Breast epithelium (tissue), 4 donors: ENCODE results near the gene FARP2. TPM values are rescaled to one million over a fixed set of nuclear protein-coding genes. Genes with fewer than 3 reads are reported as not detected.

Experiments
- DNase-seq, 2 donors: peaks; one replicate each; pipeline ENCODE4 v3.0.0-alpha.2; 2019; ENCODE audit warnings: low spot score in 2 of 2
- H3K27ac ChIP-seq, 2 donors: fragments of 200-600 bp; sonication (generic) in 1 of 2; one replicate each; pipeline ENCODE4 v1.5.1; 2016 to 2019; ENCODE audit warnings: mild to moderate bottlenecking in 1 of 2
- H3K27me3 ChIP-seq, 2 donors: fragments of 200-600 bp; sonication (generic) in 1 of 2; one replicate each; pipeline versions ENCODE4 v1.5.1 to v1.6.0; 2017 to 2019; ENCODE audit warnings: control low read depth in 1 of 2, mild to moderate bottlenecking in 1 of 2
- H3K36me3 ChIP-seq: fragments of 200-600 bp; one replicate; pipeline ENCODE4 v1.5.1; 2019
- H3K4me1 ChIP-seq, 2 donors: fragments of 200-600 bp; sonication (generic); one replicate each; pipeline ENCODE4 v1.5.1; 2016 to 2019; ENCODE audit warnings: control low read depth in 1 of 2
- H3K4me3 ChIP-seq, 3 donors: fragments of 200-600 bp; sonication (generic); 1 replicate in 2 of 3; 2 replicates in 1 of 3; pipeline ENCODE4 v1.5.1; 2016 to 2019; ENCODE audit warnings: mild to moderate bottlenecking in 3 of 3, moderate library complexity in 2 of 3
- H3K9me3 ChIP-seq, 2 donors: fragments of 200-600 bp; sonication (generic) in 1 of 2; one replicate each; pipeline ENCODE4 v1.5.1; 2016 to 2019; ENCODE audit warnings: control low read depth in 1 of 2
- POLR2A ChIP-seq: fragments of 450-650 bp; IDR thresholded peaks from one replicate; pipeline ENCODE4 v1.6.1; 2016; ENCODE audit warnings: antibody characterized with exemption, mild to moderate bottlenecking, moderate library complexity
- POLR2AphosphoS5 ChIP-seq, 3 donors: sonication (generic); formaldehyde crosslinking; IDR thresholded peaks; one replicate each; pipeline ENCODE4 v1.6.1; 2017; ENCODE audit warnings: antibody characterized with exemption in 3 of 3
- intact Hi-C: fragments of 100-400 bp; cut with DNase I; formaldehyde crosslinking; loops from one replicate; pipeline ENCODE4 v1.15.1; 2023; ENCODE audit warnings: low total_unique reads
- total RNA-seq, 3 donors: library from RNA; depleted of rRNA; stranded (reverse); fragments of >200 nt; gene quantifications; one replicate each; pipeline ENCODE4 v1.1.0, GENCODE V29; 2016
- TF ChIP-seq, protein P1 (sequence below), 3 donors: fragments of 450-650 bp; IDR thresholded peaks; one replicate each; pipeline ENCODE4 v1.5.1; 2016 to 2017; ENCODE audit warnings: antibody characterized with exemption in 3 of 3, mild to moderate bottlenecking in 3 of 3, moderate library complexity in 3 of 3

The FARP2 gene
- total RNA-seq, 3 donors from 2014 or later, result 34.4 to 43.3 (median 40.3) TPM

GRCh38 chr2:241321033-241321432 is 35.1 kb upstream of the FARP2 start:
- Histone ChIP-seq H3K4me3 (no peak overlapping the region), H3K36me3 (no peaks in the 10 kb centered on the region), H3K9me3 (no peaks in the 10 kb centered on the region), H3K4me1 (peaks cover 0 to 12% of the 10 kb centered on the region in 2 donors), H3K27me3 (no peaks in the 10 kb centered on the region), H3K27ac (no peak overlapping the region)
- intact Hi-C loops, result no loop called here
- DNase-seq, result no peak
- TF ChIP-seq POLR2AphosphoS5 (IDR thresholded peaks at IDR 0.05), result no peak
- no peak for TF ChIP-seq POLR2A
- TF ChIP-seq, protein P1, sequence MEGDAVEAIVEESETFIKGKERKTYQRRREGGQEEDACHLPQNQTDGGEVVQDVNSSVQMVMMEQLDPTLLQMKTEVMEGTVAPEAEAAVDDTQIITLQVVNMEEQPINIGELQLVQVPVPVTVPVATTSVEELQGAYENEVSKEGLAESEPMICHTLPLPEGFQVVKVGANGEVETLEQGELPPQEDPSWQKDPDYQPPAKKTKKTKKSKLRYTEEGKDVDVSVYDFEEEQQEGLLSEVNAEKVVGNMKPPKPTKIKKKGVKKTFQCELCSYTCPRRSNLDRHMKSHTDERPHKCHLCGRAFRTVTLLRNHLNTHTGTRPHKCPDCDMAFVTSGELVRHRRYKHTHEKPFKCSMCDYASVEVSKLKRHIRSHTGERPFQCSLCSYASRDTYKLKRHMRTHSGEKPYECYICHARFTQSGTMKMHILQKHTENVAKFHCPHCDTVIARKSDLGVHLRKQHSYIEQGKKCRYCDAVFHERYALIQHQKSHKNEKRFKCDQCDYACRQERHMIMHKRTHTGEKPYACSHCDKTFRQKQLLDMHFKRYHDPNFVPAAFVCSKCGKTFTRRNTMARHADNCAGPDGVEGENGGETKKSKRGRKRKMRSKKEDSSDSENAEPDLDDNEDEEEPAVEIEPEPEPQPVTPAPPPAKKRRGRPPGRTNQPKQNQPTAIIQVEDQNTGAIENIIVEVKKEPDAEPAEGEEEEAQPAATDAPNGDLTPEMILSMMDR (IDR thresholded peaks at IDR 0.05), result no peak

DNA sequence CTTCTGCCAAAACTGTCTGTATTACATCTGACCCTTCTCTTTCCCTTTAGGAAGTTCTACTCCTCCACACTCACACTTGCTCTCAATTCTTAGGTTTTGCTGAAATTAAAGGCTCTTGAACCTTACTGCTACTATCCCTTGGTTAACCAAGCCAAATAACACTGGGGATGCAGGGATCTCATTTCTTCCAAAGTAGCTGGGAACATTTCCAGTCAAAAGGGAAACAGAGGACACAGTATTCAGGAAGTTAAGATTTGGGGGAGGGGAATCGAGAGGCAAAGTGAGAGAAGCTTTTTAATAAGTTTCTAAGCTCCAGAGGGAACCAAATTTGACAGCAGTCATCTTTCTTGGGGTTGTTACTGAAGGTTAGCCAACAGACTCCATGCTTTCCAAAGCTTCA is 34.2 kb upstream of the FARP2 start:
- Histone ChIP-seq H3K4me3 (no peak overlapping the region), H3K36me3 (no peaks in the 10 kb centered on the region), H3K27me3 (no peaks in the 10 kb centered on the region), H3K27ac (no peak overlapping the region), H3K4me1 (peaks cover 0 to 12% of the 10 kb centered on the region in 2 donors), H3K9me3 (no peaks in the 10 kb centered on the region)
- DNase-seq, result no peak
- intact Hi-C loops, result no loop called here
- TF ChIP-seq POLR2A (no peak), POLR2AphosphoS5 (IDR thresholded peaks at IDR 0.05) (no peak)

GRCh38 chr2:241323778-241324177 is 32.3 kb upstream of the FARP2 start:
- H3K4me3 ChIP-seq, result no peak overlapping the region
- no peak overlapping the region for H3K27ac ChIP-seq
- no peaks in the 10 kb centered on the region for H3K36me3 ChIP-seq
- no peaks in the 10 kb centered on the region for H3K9me3 ChIP-seq
- DNase-seq, result no peak
- no peaks in the 10 kb centered on the region for H3K27me3 ChIP-seq
- intact Hi-C loops, result no loop called here
- TF ChIP-seq POLR2AphosphoS5 (IDR thresholded peaks at IDR 0.05) (no peak), POLR2A (no peak)
- TF ChIP-seq, protein P1 (IDR thresholded peaks at IDR 0.05), result no peak
- H3K4me1 ChIP-seq, result peaks cover 0 to 7% of the 10 kb centered on the region in 2 donors

DNA sequence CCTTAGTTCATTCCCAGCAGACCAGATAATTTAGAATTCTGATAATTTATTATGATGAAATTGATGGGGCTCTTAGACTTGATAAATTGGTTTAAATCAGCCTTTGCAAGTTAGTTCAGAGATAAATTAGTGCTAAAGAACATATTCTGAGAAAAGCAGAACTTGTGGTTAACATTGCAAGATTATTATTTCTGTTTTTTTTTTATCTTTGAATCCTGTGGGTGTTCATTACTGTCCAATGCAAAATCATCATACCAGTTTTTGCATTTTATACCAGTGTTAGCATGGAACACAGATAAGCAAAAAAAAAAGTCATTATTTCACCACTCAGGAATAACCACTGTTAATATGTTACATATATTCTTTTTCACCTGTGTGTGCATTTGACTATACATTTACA is 31.3 kb upstream of the FARP2 start:
- intact Hi-C loops, result no loop called here
- TF ChIP-seq, protein P1 (IDR thresholded peaks at IDR 0.05), result no peak
- TF ChIP-seq POLR2A, result no peak
- TF ChIP-seq POLR2AphosphoS5 (IDR thresholded peaks at IDR 0.05), result no peak
- Histone ChIP-seq H3K4me1 (no peaks in the 10 kb centered on the region), H3K27me3 (no peaks in the 10 kb centered on the region), H3K27ac (no peak overlapping the region), H3K36me3 (no peaks in the 10 kb centered on the region), H3K9me3 (no peaks in the 10 kb centered on the region), H3K4me3 (no peak overlapping the region)
- DNase-seq, result no peak

GRCh38 chr2:241325257-241325656 is 30.8 kb upstream of the FARP2 start:
- no peak overlapping the region for H3K27ac ChIP-seq
- no peaks in the 10 kb centered on the region for H3K27me3 ChIP-seq
- DNase-seq, result no peak
- H3K9me3 ChIP-seq, result no peaks in the 10 kb centered on the region
- no peak overlapping the region for H3K4me3 ChIP-seq
- no peaks in the 10 kb centered on the region for H3K4me1 ChIP-seq
- intact Hi-C loops, result no loop called here
- no peaks in the 10 kb centered on the region for H3K36me3 ChIP-seq
- no peak for TF ChIP-seq POLR2AphosphoS5 (IDR thresholded peaks at IDR 0.05)
- TF ChIP-seq, protein P1 (IDR thresholded peaks at IDR 0.05), result no peak
- no peak for TF ChIP-seq POLR2A
